CD4-positive, alpha-beta T cell treated with Interleukin-17A for 1 hour (primary cell): ENCODE measurements around the gene WDR37.

ENCODE experiments used
- DNase-seq: peaks from one replicate; pipeline ENCODE4 v3.0.0-alpha.2; 2020

Gene WDR37

DNA sequence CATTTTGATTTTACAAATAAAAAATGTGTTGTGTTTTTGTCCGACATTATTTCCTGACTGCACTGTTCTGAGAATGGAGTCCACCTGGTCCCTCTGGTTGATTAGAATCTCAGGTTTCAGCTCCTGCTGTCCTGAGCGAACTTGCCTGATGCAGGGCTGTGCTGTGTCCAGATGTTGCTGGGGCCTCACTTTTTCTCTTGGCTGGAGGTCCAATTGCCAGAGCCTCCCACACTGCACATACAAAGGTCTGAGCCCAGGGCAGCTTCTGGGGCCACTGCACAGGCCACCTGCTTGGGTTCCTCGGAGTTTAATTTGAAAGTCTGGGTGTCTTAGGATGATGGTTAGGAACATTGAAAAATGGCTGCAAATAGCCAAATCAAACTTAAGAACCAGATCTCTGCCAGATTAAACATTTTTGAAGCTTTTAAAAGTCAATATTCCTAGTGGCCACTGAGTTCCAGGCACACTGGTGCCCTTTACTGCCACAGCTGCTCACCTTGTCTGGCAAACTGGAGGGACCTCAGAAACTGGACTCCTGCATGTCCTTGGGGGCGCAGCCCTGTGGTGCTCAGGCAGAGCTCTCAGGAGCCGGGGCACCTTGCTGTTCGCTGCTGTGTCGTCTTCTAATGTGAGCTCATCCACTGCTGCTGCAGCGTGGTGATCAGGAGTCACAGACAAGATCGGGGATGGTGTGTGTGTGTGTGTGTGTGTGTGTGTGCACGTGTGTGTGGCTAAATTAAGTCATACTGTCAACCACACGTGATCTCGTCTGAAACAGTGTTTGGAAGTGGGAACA lies 75.0 kb downstream of the WDR37 start:
- DNase-seq, result no peak

GRCh38 chr10:1132584-1132983 lies 76.4 kb downstream of the WDR37 start:
- no peak for DNase-seq

- no peak for DNase-seq
Measured at GRCh38 chr10:1133495-1134045, 77.4 kb downstream of the WDR37 start.

GRCh38 chr10:1134156-1134555 lies 78.0 kb downstream of the WDR37 start:
- DNase-seq, result no peak

DNA sequence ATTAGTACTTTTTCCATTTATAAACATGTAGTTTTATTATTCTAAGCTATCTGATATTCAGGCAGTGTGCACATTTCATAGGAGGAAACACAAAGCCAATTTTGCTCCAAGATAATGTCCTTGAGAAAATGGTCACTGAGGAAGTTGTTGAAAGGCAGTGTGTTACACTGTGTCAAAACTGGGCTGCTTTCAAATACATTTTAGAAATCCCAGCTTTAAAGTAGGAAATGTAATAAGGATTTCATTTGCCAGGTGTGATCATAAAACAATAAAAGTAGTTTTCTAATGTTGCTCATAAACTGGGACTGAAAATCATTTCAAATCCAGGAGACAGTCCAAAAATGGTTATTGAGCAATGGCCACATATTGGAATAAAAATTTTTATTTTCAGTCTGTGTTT lies 80.1 kb downstream of the WDR37 start:
- DNase-seq, result no peak

GRCh38 chr10:1137499-1138163 lies 81.4 kb downstream of the WDR37 start:
- no peak for DNase-seq

DNA sequence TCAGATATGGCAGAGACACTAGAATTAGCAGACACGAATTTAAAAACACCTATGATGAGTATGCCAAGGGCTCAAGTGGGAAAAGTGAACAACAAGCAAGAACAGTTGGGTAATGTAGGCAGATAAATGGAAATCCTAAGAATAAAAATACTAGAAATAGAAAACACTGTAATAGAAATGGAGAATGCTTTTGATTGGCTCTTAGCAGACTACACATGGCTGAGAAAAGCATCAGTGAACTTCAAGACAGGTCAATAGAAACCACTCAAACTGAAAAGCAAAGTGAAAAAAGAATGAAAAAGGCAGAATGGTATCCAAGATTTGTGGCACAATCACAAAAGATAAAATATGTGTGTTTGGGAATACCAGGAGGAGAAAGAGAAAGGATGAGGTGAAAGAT lies 82.3 kb downstream of the WDR37 start:
- DNase-seq, result no peak

DNA sequence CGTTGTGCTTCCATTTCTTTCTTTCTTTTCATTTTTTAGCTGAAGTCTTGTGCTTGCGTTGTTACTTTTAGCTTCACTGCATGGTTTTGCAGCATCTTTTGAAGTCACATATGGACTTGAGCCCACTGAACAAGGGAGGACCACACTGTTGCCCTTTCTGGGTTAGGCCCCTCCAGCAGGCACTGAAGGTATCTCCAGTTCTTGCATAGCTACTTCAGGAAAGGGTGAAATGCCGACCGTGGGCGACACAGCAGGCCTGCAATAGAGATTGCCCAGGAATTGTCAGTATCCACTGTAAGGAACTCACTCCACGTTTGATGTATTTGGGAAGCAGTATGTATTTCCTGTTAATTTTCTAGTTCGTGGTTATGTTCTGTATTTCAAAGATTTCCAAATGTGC lies 85.1 kb downstream of the WDR37 start:
- no peak for DNase-seq

GRCh38 chr10:1141701-1142100 lies 85.5 kb downstream of the WDR37 start:
- DNase-seq, result no peak

- peak; percentile 16 for DNase-seq
Measured at GRCh38 chr10:1142596-1142995, 86.4 kb downstream of the WDR37 start.

DNA sequence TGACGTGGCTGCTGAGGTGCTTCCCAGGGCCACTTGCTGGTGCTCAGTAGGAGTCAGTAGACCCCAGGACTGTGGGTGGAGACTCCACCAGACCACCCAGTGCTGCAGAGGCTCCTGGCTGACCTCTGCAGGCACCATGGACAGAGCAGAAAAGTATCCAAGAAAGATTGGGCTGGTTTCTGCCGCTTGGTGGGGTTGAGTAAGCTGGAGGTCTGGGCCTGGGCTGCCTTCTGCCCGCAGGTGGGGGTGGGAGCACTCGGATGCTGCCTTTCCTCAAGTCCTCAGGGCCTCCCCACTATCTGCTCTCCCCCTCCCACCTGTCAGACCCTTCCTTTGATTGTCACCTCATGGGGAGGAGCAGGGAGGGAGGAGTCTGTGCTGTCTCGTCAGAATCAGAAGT lies 91.6 kb downstream of the WDR37 start:
- DNase-seq, result no peak

GRCh38 chr10:1148855-1149605 lies 92.8 kb downstream of the WDR37 start:
- DNase-seq, result no peak

DNA sequence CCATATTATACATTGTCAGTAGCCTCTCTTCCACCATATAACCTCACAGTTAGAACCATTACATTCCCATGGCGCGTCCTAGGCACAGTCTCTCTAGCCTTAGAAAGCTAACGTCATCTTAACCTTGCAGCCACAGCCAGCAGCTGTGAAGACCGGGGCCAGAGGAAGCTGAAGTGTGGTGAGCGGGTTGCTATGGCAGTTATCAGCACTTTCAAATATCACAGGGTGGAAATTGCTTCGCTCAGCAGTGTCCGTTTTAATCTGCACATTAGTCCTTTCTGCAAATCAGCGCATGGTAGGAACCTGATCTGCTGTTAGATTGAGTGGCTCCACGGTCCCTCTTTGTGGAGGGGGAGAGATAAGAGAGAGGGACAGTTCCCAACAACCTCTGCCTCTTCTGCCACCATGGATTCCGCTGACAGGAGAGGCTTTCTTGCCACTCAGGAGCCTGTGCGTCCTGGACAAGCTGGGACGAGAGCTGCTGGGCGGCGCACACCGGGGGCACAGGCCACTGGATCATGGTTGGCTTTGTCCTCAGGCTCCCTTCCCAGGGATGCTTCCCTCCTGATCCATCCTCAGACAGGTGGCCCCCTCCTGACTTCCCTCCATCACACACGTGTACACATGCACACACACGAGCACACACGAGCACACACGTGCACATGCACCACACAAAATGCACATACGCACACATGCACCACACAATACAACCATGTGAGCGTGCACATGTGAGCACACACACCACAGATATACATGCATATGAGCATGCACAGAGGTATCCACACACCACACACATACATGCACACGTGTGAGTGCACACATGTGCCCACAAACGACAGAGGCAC lies 93.8 kb downstream of the WDR37 start:
- DNase-seq, result peak; percentile 52

- no peak for DNase-seq
Measured at GRCh38 chr10:1150638-1150955, 94.4 kb downstream of the WDR37 start.

- DNase-seq, result no peak
Measured at GRCh38 chr10:1151076-1152033, 95.2 kb downstream of the WDR37 start.

- DNase-seq, result no peak
Measured at GRCh38 chr10:1152386-1153250, 96.4 kb downstream of the WDR37 start.

GRCh38 chr10:1153251-1153763 lies 97.1 kb downstream of the WDR37 start:
- DNase-seq, result no peak

DNA sequence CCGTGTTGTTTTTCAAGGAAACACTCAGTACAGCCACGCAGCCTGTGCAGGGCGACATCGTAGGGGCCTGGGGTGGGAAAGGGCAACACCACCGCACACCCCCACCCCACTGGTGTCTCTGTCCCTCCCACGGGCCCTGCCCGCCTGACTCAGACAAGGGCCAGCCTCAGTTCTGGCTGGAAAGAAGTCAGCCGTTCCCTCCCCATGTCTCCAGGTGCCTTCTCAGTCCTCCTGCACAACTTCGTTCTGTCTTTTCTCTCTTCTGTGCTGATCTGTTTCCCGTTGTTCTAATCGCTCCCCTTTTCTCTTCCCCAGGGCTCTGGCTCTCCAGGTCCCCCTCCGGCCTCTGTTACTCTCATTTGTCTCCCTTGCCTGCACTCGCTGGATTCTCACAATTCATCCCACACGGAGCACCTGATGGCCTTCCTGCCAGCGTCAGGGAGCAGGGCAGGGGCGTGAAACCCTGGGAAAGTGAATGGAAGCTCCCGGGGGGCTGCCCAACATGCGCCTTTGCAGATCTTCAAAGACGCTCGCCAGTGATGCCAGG lies 97.7 kb downstream of the WDR37 start:
- DNase-seq, result no peak

- no peak for DNase-seq
Measured at GRCh38 chr10:1154531-1155295, 98.5 kb downstream of the WDR37 start.
